ENCODE data around the gene ADAMTSL3.

GRCh38 chr15:83753872-83754493, 100.1 kb downstream of the ADAMTSL3 start:
- no peak for TF ChIP-seq CTCF (IDR thresholded peaks at IDR 0.05)
- TF ChIP-seq ZBTB43 (CRISPR knock-in tag; IDR thresholded peaks at IDR 0.05): no peak
- no peak for TF ChIP-seq SP1 (CRISPR knock-in tag; conservative IDR thresholded peaks at IDR 0.05)
- no peak for TF ChIP-seq ESRRA (CRISPR knock-in tag; IDR thresholded peaks at IDR 0.05; ENCODE audit: borderline replicate concordance)
- TF ChIP-seq MAX (CRISPR knock-in tag; IDR thresholded peaks at IDR 0.05): no peak
- TF ChIP-seq IRF1 (CRISPR knock-in tag; IDR thresholded peaks at IDR 0.05): no peak
- no peak for TF ChIP-seq ZNF512 (CRISPR knock-in tag; IDR thresholded peaks at IDR 0.05; ENCODE audit: borderline replicate concordance)
- no peak for TF ChIP-seq ETV6 (CRISPR knock-in tag; IDR thresholded peaks at IDR 0.05)
- TF ChIP-seq FOXJ3 (CRISPR knock-in tag; IDR thresholded peaks at IDR 0.05; ENCODE audit: borderline replicate concordance): no peak
- TF ChIP-seq ATF6 (CRISPR knock-in tag; IDR thresholded peaks at IDR 0.05): no peak
- TF ChIP-seq ZBTB21 (CRISPR knock-in tag; IDR thresholded peaks at IDR 0.05; ENCODE audit: borderline replicate concordance): no peak
- TF ChIP-seq ATF3 (CRISPR knock-in tag; conservative IDR thresholded peaks at IDR 0.05): no peak
- TF ChIP-seq ELF4 (CRISPR knock-in tag; IDR thresholded peaks at IDR 0.05; ENCODE audit: low read depth): no peak
